Measurements from ENCODE around the gene DAND5. TPM values are rescaled to one million over a fixed set of nuclear protein-coding genes. Genes with fewer than 3 reads are reported as not detected.
A peak's percentile ranks its signal among the peaks of the same experiment; 100 is the strongest.

Gene DAND5
- total and polyA plus RNA-seq, 9 of the 15 experiments (the other 6 are each of a cell fraction or from before 2014, with no cell fraction given) = 0.22 to 0.83 (median 0.60) TPM

GRCh38 chr19:12956446-12957388, 12.7 kb upstream of the DAND5 start, which contains the start of gene GADD45GIP1 (continued):
- no peak for TF ChIP-seq FOXA3 (CRISPR knock-in tag; conservative IDR thresholded peaks at IDR 0.05 in 1 of 2, IDR thresholded peaks at IDR 0.05 in 1 of 2)
- TF ChIP-seq NKRF (IDR thresholded peaks at IDR 0.05; ENCODE audit: borderline replicate concordance) = 0 out of 2 replicates have a peak, but pooled peaks have one; percentile 29
- 0 out of 2 replicates have a peak, but pooled peaks have one; percentile 63 for TF ChIP-seq ZKSCAN1 (IDR thresholded peaks at IDR 0.05; ENCODE audit: low read depth, low read length)
- no peak for TF ChIP-seq ZNF668 (CRISPR knock-in tag; IDR thresholded peaks at IDR 0.05)
- TF ChIP-seq ZNF778 (CRISPR knock-in tag; IDR thresholded peaks at IDR 0.05) = no peak
- TF ChIP-seq SUPT5H (IDR thresholded peaks at IDR 0.05) = peak; percentile 76
- no peak for TF ChIP-seq ZNF696 (CRISPR knock-in tag; conservative IDR thresholded peaks at IDR 0.05)
- TF ChIP-seq CGGBP1 (CRISPR knock-in tag; IDR thresholded peaks at IDR 0.05) = no peak
- peak; percentile 68; the same call in 1 of the 2 replicates for TF ChIP-seq TGIF2 (CRISPR knock-in tag; IDR thresholded peaks at IDR 0.05)
- TF ChIP-seq POLR3G (IDR thresholded peaks at IDR 0.05; ENCODE audit: extremely low read depth, insufficient read length, insufficient replicate concordance) = no peak
- no peak for TF ChIP-seq PPARD (CRISPR knock-in tag; IDR thresholded peaks at IDR 0.05)
- no peak for TF ChIP-seq CEBPZ (IDR thresholded peaks at IDR 0.05; ENCODE audit: borderline replicate concordance, low read depth, low read length)
- TF ChIP-seq ZNF445 (CRISPR knock-in tag; IDR thresholded peaks at IDR 0.05; ENCODE audit: low read depth) = no peak
- TF ChIP-seq ZEB2 (IDR thresholded peaks at IDR 0.05) = no peak
- TF ChIP-seq ZC3H8 (IDR thresholded peaks at IDR 0.05) = no peak
- TF ChIP-seq SMARCB1 (IDR thresholded peaks at IDR 0.05; ENCODE audit: insufficient read length, low read depth) = no peak
- no peak for TF ChIP-seq CBX2 (IDR thresholded peaks at IDR 0.05; ENCODE audit: insufficient read depth, low read length, poor library complexity, severe bottlenecking)
- TF ChIP-seq BRD9 (IDR thresholded peaks at IDR 0.05; ENCODE audit: low read depth, partially characterized antibody) = no peak
- no peak for TF ChIP-seq TOE1 (IDR thresholded peaks at IDR 0.05; ENCODE audit: borderline replicate concordance)
- TF ChIP-seq TOE1 (CRISPR knock-in tag; IDR thresholded peaks at IDR 0.05; ENCODE audit: borderline replicate concordance, low read depth) = no peak
- TF ChIP-seq PHB (CRISPR knock-in tag; IDR thresholded peaks at IDR 0.05) = no peak
- TF ChIP-seq CREB3 (tag; conservative IDR thresholded peaks at IDR 0.05; ENCODE audit: low read depth) = no peak

All from K562 (cell line).